Osteoblast (primary cell): ENCODE measurements around the gene ANO7. TPM values are rescaled to one million over a fixed set of nuclear protein-coding genes. Genes with fewer than 3 reads are reported as not detected.

Experiments used
- DNase-seq: peaks from one replicate; pipeline ENCODE4 v3.0.0; 2011; ENCODE audit warnings: low spot score, mixed read lengths; ENCODE audit not compliant: insufficient read length; ENCODE audit errors: missing footprints
- H2AFZ ChIP-seq: 2 replicates; pipeline ENCODE4 v1.6.0; 2011; ENCODE audit warnings: mild to moderate bottlenecking, low read length
- H3K27ac ChIP-seq: 2 replicates; pipeline ENCODE4 v1.5.1; 2011; ENCODE audit warnings: mild to moderate bottlenecking, low read depth, low read length, moderate library complexity
- H3K27me3 ChIP-seq: 2 replicates; pipeline ENCODE4 v1.6.0; 2012; ENCODE audit warnings: mild to moderate bottlenecking, control low read depth, inconsistent platforms, low read length, moderate library complexity; ENCODE audit not compliant: insufficient read depth
- H3K36me3 ChIP-seq: 2 replicates; pipeline ENCODE4 v1.5.1; 2011; ENCODE audit warnings: mild to moderate bottlenecking, low read length, control low read depth, moderate library complexity; ENCODE audit not compliant: insufficient read depth
- H3K4me1 ChIP-seq: 2 replicates; pipeline ENCODE4 v1.5.1; 2011; ENCODE audit warnings: mild to moderate bottlenecking, low read length, control low read depth, moderate library complexity; ENCODE audit not compliant: insufficient read depth
- H3K4me2 ChIP-seq: 2 replicates; pipeline ENCODE4 v1.6.0; 2011; ENCODE audit warnings: mild to moderate bottlenecking, low read length; ENCODE audit not compliant: insufficient read depth
- H3K4me3 ChIP-seq: fragments of 200-600 bp; sonication (generic); 3 replicates; pipeline ENCODE4 v1.5.1; 2012; ENCODE audit warnings: mild to moderate bottlenecking, low read length, inconsistent platforms; ENCODE audit not compliant: insufficient read depth
- H3K79me2 ChIP-seq: 2 replicates; pipeline ENCODE4 v1.6.0; 2012; ENCODE audit warnings: mild to moderate bottlenecking, low read length, control low read depth, inconsistent platforms; ENCODE audit not compliant: insufficient read depth
- H3K9me3 ChIP-seq: 2 replicates; pipeline ENCODE4 v1.5.1; 2011; ENCODE audit warnings: low read depth, low read length, control low read depth
- H4K20me1 ChIP-seq: 2 replicates; pipeline ENCODE4 v1.6.0; 2012; ENCODE audit warnings: mild to moderate bottlenecking, low read length, control low read depth; ENCODE audit not compliant: insufficient read depth
- total RNA-seq: library from RNA; depleted of rRNA; stranded (reverse); fragments of >200 nt; gene quantifications from 2 replicates; pipeline ENCODE4 v1.2.3, GENCODE V29; 2012
- TF ChIP-seq, protein P1 (sequence below): IDR thresholded peaks from 2 replicates; pipeline ENCODE4 v1.5.1; 2011; ENCODE audit warnings: mild to moderate bottlenecking, low read depth, low read length, moderate library complexity; ENCODE audit errors: extremely low read depth

Gene ANO7
- total RNA-seq, 1 donor = 1.8 TPM

DNA sequence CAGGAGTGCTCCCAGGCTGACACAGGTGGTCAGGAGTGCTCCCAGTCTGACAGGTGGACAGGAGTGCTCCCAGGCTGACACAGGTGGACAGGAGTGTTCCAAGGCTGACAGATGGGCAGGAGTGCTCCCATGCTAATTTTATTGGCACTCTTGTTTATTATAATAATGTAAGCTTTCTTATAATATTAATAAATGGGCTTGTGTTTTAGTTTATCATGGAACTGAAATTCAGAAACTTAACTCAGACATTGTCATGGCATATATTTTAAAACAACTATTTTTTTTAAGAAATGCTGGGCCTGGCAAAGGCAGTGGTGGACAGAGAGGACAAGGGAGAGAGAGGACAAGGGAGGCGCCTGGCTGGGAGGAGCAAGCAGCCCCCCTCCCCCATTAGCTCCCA lies 18.7 kb downstream of the ANO7 start:
- H3K27me3 ChIP-seq = no peaks in the 10 kb centered on the region

DNA sequence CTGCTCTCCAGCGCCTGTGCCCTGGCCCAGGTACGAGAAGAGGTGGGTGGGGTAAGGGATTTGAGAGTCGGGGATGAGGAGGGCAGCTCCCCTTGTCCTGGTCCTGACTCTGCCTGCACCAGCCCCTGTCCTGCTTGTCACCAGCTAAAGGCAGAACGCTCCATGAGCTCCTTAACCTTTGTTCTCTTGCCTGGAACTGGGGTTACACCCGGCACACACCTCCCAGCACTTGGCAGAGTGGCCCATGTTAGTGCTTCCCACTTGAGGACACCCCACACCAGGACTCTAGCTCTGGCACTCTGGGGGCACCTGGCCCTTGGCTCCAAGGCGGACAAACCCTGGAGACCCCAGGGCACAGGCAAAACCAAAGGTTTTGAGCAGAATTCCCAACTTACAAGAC lies 19.2 kb downstream of the ANO7 start:
- H3K4me2 ChIP-seq = no peak overlapping the region
- no peak overlapping the region for H2AFZ ChIP-seq

More for the DNA sequence above, 18.7 kb downstream of the ANO7 start:
- Histone ChIP-seq H2AFZ (no peak overlapping the region), H3K4me3 (no peak overlapping the region), H3K4me2 (no peak overlapping the region), H3K79me2 (no peaks in the 10 kb centered on the region), H3K27ac (no peak overlapping the region), H3K36me3 (no peaks in the 10 kb centered on the region), H4K20me1 (no peaks in the 10 kb centered on the region), H3K4me1 (no peaks in the 10 kb centered on the region), H3K9me3 (no peaks in the 10 kb centered on the region)
- peak; percentile 90 for DNase-seq
- TF ChIP-seq, protein P1, sequence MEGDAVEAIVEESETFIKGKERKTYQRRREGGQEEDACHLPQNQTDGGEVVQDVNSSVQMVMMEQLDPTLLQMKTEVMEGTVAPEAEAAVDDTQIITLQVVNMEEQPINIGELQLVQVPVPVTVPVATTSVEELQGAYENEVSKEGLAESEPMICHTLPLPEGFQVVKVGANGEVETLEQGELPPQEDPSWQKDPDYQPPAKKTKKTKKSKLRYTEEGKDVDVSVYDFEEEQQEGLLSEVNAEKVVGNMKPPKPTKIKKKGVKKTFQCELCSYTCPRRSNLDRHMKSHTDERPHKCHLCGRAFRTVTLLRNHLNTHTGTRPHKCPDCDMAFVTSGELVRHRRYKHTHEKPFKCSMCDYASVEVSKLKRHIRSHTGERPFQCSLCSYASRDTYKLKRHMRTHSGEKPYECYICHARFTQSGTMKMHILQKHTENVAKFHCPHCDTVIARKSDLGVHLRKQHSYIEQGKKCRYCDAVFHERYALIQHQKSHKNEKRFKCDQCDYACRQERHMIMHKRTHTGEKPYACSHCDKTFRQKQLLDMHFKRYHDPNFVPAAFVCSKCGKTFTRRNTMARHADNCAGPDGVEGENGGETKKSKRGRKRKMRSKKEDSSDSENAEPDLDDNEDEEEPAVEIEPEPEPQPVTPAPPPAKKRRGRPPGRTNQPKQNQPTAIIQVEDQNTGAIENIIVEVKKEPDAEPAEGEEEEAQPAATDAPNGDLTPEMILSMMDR = no peak

DNA sequence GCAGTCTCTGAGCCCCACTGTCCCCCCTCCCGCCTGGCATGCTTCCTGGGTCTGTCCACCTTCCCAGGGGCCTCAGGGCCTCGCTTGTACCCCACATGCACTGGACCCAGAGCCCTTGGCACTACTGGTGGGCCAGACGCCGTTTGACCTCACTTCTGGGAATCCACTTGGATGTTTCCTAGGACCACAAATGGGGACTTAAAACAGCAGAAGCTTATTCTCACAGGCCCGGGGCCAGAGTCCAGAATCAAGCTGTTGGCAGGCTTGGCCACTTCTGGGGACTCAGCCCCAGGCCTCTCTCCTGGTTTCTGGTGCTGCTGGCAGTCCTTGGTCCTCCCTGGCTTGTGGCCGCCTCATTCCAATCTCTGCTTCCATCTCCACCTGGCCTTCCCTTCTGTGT lies 19.6 kb downstream of the ANO7 start:
- no peaks in the 10 kb centered on the region for H4K20me1 ChIP-seq

More for the DNA sequence above, 19.2 kb downstream of the ANO7 start:
- H3K36me3 ChIP-seq = no peaks in the 10 kb centered on the region
- H3K9me3 ChIP-seq = no peaks in the 10 kb centered on the region
- H3K4me1 ChIP-seq = no peaks in the 10 kb centered on the region
- no peak overlapping the region for H3K27ac ChIP-seq
- no peaks in the 10 kb centered on the region for H3K27me3 ChIP-seq
- no peaks in the 10 kb centered on the region for H4K20me1 ChIP-seq
- H3K79me2 ChIP-seq = no peaks in the 10 kb centered on the region
- H3K4me3 ChIP-seq = no peak overlapping the region
- TF ChIP-seq, protein P1 = no peak
- no peak for DNase-seq

DNA sequence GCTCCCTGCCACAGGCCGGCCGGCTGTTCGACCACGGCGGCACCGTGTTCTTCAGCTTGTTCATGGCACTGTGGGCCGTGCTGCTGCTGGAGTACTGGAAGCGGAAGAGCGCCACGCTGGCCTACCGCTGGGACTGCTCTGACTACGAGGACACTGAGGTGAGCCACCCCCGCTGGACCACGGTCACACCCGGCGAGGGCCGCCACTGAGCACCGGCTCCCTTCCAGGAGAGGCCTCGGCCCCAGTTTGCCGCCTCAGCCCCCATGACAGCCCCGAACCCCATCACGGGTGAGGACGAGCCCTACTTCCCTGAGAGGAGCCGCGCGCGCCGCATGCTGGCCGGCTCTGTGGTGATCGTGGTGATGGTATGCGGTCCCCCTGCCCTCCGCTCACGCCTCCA lies 20.8 kb downstream of the ANO7 start:
- Histone ChIP-seq H3K4me2 (no peak overlapping the region), H3K27ac (no peak overlapping the region), H3K79me2 (no peaks in the 10 kb centered on the region), H3K9me3 (no peaks in the 10 kb centered on the region), H2AFZ (no peak overlapping the region), H3K4me3 (no peak overlapping the region), H3K27me3 (peaks cover 1% of the 10 kb centered on the region), H4K20me1 (no peaks in the 10 kb centered on the region), H3K36me3 (no peaks in the 10 kb centered on the region), H3K4me1 (no peaks in the 10 kb centered on the region)
- DNase-seq = no peak
- TF ChIP-seq, protein P1 = no peak

More for the DNA sequence above, 19.6 kb downstream of the ANO7 start:
- Histone ChIP-seq H2AFZ (no peak overlapping the region), H3K4me2 (no peak overlapping the region), H3K79me2 (no peaks in the 10 kb centered on the region), H3K27me3 (no peaks in the 10 kb centered on the region), H3K4me1 (no peaks in the 10 kb centered on the region), H3K36me3 (no peaks in the 10 kb centered on the region), H3K9me3 (no peaks in the 10 kb centered on the region), H3K4me3 (no peak overlapping the region), H3K27ac (no peak overlapping the region)
- TF ChIP-seq, protein P1 = no peak
- DNase-seq = no peak
